GM18519 (cell line): ENCODE results near the gene CALML3.
"Not testable (repeated sequence)": the region's sequence is repeated elsewhere in the genome, so short reads cannot be mapped to it uniquely, and the experiment has no call there.

Experiments used
- ATAC-seq: cut with Tn5 transposase; IDR thresholded peaks from one replicate; pipeline ENCODE4 v1.9.1; 2021; ENCODE audit warnings: mild to moderate bottlenecking, moderate library complexity; ENCODE audit not compliant: unreplicated experiment, low FRiP score

The CALML3 gene

GRCh38 chr10:5551531-5552375 lies 27.0 kb downstream of the CALML3 start:
- no peak for ATAC-seq

DNA sequence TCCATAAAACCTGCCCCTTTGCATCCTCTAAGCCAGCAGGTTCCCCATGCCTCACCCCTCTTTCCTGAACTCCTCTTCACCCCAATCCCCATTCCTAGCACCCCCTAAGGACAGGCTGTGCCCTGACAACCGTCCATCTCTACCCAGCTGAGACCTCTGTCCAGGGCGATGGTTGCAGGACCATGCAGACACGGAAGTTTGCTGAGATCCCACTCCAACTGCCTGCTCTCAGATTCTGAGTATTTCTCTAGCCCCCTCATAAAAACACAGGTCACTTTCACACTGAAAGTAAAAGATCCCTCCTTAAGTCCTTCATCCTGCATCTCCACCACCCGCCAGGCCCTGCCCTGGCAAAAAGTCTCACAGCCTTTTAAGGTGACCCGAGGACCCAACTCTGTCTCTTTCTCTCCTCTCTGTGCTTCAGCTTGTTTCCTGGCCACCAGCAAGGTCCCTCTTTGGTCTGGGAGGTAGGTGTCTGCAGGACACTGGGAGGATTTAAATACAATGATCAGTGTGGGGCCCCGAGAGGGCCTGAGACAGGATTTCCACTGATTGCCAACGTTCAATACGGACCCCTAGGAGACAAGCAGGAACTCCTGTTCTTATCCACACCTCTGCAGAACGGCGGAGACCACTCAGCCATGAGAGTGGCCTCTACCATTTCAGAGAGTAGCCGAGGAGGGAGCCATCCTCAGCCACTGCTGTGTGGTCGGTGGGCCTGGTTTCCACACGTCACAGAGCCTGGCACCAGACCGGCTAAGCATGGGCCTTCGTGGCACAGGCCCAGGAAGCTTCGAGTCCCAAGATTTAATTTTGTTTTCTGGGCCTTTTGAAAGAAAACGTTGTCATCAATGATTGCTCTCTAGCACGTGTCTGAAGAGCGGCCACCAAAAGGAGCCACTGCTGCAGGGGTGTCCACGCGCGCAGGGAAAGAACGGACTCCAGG lies 27.9 kb downstream of the CALML3 start:
- ATAC-seq, result no peak

DNA sequence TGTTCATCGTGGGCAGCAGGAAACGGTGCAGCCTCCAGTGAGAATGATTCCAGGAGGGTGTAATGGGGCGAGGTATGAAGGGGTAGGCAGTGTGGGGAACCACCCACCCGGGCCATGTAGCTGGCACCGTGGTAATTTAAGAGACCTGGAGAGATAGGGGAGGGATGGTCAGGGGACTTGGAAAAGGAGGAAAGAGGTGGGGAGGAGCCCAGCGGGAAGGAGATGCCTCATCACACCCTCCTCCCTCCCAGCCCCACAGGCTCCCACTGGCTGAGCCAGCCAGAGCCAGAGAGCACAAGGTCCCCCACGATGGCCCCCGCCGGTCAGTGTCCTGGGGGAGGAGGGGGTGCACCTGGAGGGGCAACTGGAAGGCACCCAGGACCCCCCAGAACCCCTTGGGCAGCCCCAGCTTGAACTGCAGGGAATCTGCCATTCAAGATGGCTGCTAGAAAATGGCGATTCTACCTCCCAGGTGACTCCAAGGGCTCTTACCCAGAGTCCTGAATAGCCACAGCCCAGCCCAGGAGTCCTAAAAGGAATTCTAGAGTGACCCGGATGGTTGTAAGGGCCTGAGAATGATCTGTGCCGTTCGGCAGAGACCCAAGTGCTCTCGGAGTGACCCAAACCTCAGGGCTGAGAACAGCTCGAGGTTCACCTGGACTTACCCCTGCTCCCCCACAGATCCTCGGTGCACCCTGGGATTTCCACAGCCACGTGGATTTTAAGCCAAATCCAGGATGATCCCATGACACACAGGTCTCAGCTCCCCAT lies 28.8 kb downstream of the CALML3 start:
- no peak for ATAC-seq

DNA sequence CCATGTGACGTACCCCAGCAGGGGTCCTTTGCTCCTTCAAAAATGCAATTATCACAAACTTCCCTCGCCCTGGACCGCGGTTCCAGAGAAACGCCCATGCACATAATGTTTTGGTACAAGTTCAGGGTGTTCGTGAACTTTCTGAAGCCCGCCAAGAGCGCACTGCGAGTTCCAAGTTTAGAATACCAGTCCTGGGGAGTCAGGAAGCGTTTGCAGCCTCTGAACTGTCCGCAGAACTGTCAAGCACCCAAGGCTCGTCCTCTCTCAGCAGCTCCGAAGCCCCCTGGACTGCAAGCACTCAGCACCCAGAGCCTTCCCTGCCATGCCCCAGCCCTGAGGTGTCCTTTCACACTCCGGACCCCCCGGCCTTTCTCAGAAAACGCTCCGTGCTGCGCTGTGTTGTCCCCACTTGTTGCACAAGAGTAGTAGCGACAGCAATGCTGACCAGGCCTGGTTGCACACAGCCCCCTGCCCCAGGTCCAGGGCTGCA lies 30.3 kb downstream of the CALML3 start:
- ATAC-seq, result no peak

- no peak for ATAC-seq
Observed at GRCh38 chr10:5555881-5556280, 31.1 kb downstream of the CALML3 start.

DNA sequence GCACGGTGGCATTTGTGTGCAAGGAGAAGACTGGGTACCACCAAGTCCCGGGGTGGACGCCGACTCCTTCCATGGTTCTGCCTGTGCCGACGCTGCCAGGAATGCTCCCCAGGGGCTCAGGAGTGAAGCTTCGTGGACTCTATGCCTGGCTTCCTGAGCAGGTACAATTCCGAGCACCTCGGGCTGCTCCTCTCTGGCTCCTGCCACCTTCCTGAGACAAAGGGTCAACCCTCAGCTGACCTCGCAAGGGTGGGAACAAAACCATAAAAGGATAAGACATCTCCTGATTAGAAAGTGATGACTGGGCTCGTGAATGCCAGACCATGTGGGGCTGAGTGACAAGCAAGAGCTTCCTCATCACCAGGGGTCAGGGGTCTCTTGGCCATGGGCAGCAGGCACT lies 31.8 kb downstream of the CALML3 start:
- no peak for ATAC-seq

- ATAC-seq, result no peak
Observed at GRCh38 chr10:5557040-5557721, 32.4 kb downstream of the CALML3 start.

DNA sequence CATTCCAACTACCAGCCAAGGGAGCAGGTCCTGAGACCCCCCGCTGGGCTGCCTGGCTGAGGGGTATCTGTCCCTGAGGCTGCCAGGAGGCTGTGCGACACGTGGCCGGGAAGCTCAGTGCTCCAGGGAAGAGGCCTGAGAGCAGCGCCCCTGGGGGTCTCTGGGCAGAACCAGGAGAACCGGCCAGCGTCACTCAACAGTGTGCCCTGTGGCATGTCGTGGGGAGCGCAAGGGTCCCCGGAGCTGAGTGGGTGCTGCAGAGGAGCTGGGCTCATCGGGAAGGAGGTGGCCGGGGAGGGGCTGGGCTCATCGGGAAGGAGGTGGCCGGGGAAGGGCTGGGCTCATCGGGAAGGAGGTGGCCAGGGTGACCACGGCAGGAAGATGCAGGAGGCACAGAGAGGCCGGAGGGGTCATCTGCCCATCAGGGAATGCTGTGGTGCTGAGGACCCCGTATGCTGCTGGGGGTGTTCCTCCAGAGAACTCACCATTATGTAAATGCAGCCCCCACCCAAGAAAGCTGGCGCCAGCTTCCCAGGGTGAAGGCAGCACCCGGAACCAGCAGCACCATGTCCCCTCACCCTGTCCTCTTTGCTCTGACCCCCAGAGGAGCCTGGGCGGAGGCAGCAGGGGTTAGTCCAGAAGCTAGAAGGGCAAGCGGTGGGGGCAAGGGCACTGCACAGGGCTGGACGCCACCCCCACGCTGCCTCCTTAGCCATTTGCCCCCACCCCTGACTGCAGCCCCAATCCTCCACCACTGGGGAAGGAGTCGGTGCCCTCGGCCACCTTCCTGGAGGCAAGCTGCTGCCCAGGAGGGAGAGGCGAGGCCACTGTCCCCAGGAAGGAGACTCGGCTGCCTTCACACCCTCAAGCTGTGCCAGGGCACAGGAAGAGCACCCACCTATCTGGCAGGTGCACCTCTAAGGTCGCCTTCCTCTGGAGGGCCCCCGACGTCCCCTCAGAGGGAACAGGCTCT lies 33.3 kb downstream of the CALML3 start:
- ATAC-seq, result no peak

DNA sequence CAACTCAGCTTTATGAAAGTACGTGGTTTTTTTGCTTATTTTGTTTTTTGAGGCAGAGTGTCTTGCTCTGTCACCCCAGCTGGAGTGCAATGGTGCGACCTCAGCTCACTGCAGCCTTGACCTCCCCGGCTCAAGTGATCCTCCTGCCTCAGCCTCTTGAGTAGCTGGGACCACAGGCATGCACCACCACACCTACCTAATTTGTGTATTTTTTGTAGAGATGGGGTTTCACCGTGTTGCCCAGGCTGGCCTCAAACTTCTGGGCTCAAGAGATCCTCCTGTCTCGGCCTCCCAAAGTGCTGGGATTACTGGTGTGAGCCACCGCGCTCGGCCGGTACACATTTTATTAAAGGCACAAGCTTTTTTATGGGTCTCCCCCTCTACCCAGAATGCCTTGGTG lies 34.3 kb downstream of the CALML3 start:
- not testable (repeated sequence) for ATAC-seq

DNA sequence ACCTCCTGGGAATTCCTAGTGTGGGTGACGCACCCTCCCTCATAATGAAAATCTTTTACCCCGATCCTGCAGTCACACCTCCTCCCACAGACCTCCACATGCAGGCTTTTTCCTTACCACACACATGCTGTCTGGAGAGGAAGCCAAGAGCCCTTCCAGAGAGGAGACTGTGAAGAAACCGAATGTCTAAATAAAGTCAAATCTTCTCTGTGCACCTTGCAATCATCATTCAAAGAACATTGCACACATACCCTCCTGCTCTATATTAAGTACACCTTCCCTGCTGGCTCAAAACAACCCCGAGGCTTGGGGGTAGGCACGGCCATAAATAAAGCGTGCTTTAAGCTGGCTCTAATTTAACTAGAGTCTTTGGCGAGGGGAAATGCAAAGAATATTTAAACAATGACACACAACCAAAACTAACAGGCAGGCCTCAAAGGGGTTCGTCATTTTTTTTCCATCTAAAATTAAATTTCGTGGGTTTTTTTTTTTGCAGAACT lies 34.9 kb downstream of the CALML3 start:
- ATAC-seq, result no peak

DNA sequence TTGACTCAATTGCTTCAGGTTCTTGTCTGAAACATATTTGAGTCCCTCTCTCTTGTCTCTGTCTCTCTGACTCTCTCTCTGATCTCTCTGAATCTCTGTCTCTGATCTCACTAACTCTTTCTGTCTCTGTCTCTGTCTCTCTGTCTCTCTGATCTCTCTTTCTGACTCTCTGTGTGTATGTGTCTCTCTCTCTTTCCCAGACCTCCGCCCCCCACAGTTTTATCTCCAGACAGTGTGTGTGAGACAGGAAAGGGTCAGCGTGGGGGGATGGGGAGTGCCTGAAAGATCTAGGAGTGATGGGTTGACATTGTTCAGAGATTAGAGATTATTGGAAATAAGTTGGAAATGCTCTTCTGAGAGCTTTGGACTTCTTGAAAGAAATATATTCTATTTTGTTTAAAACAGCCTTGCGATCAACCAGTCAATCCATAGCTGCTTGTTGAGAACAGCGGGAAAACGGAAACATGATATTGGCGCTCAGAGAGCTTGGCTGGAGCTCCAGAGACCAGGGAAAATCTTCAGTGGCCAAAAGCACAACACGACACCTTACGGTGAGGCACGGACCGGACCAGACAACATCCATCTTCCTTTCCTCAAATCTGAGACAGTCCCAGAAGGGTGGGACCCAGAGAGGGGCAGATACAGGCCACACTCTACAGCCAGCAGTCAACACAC lies 35.5 kb downstream of the CALML3 start:
- ATAC-seq, result no peak

DNA sequence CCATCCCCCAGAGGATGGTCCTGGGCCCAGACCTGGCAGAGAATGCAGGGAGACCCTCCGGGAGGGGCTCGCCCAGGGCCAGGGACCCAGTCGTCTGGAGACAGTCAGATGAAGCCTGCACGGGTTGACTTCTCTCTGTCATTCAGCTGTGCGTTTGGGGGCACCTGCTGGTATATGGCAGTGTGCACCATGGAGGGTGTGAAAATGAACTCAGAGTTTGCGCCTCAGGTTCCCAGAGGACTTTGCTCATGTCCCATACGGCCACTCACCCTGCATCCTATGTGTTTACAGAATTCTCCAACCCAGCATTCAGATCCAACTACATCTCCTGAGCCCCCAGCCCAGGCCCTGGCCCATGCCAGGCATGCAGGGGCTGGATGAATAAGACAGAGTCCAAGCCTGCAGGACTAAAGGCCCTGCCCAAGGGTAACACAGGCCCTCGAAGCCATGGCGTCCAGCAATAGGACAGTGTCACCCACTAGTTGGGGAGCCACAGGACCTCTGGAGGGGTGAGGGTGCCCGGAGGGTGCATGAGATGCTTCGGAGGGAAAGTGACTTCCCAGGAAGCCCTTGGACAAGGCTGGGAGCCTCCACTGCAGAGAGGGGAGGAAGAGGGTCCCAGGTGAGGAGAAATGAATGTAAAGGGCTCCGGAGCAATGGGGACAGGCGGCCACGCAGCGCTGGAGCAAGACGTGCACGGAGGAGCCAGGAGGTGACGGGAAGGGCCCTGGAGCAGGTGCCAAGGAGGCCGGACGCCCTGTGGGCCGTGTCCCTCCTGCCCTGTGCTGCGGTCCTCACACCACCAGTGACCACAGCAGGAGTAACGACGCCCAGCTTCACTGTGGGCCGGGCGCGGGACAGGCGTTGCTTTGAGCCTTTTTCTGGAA lies 36.3 kb downstream of the CALML3 start:
- no peak for ATAC-seq

GRCh38 chr10:5561704-5562645 lies 37.2 kb downstream of the CALML3 start:
- ATAC-seq, result no peak

GRCh38 chr10:5563321-5563961 lies 38.7 kb downstream of the CALML3 start:
- no peak for ATAC-seq

- ATAC-seq, result no peak
Observed at GRCh38 chr10:5563991-5564536, 39.3 kb downstream of the CALML3 start.
